GM21390 (cell line): Measurements from ENCODE around the gene KLHL3.
"Not testable (repeated sequence)": the region's sequence is repeated elsewhere in the genome, so short reads cannot be mapped to it uniquely, and the experiment has no call there.

Experiments used
- ATAC-seq: cut with Tn5 transposase; IDR thresholded peaks from one replicate; pipeline ENCODE4 v1.9.1; 2021; ENCODE audit not compliant: unreplicated experiment

The KLHL3 gene

DNA sequence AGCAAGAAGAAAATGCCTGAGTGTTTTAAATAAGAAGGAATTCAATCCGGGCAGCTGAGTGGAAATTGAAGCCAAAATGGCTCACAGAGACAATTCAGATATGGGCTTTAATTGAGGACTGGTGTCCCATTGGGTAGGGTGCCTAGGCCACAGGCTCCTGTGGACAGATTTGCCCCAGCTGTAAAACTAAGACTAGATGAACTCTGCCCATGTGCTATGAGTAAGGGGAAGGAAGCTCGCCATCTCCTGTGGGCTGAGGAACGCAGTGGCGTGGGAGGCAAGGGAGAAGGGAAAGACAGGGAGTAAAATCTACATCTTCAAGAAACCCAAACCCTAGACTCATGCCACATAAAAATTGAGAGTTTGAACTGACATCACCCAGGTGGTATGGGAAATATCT, 66.1 kb downstream of the KLHL3 start:
- no peak for ATAC-seq

DNA sequence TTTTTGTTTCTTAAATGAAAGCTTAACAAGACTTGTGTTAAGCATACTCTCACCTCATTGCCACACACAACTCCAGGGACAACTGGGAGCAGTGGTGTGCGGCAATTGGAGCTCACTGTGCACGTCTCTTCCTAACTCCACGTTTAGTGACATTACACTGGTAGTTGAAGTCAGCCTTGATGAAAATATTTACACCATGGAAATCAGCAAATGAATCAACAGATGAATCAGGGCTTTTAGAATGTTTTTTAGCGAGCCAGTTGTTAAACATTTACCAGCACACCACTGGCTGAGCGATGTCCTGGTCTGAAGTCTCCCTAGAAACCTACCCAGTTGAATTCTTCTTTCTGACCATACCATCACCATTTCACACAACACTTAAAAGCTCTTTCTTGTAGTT, 67.3 kb downstream of the KLHL3 start:
- no peak for ATAC-seq

DNA sequence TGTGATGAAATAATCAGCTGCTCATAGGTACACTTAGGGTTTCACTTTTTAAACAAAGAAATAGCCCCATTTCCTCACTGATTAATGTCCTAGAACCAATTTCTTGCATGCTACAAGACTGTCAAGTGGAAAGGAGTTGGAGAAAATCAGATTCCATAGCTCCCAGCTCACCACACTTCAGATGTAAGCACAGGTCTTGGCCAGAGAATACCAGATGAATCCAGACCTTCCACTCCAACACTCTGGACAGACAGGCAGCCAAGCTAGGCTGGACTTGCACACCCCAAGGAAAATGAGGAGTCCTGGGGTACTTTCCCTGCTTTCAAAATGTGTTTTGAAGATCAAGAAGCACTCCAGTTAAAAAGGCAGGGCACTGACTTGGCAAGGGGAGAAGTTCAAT, 68.5 kb downstream of the KLHL3 start:
- no peak for ATAC-seq

DNA sequence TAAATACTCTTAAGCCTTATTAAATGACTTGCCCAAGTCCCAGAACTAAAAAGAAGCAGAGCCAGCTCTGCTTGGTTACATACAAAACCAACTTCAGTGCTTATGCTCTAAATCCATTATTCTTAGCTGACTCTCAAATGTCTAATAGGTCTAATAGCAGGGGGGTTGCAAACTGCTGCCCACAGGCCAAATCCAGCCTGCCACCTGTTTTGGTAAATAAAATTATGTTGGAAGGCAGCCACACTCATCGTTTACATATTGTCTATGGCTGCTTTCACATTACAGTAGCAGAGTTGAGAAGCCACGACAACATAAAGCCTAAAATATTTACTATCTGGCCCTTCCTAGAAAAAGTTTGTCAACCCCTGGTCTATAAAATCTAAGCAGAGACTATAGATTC, 69.0 kb downstream of the KLHL3 start:
- no peak for ATAC-seq

DNA sequence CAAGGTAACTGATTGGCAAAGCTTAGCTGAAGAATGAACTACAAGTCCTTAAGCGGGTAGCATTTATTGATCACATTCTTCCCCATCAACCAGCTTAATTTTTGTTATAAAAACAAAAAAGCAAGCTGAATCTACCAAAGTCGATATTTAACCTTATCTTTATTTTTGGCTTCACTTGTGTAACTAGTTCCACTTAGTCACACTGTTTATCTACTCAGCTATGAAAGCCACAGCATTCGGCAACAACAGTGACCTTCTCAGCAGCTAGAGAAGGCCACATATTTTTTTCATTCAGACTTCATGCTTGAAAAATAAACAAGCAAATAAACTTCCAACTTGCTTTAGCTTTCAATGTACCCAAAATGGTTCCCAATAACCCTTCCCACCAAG, 69.4 kb downstream of the KLHL3 start:
- peak; percentile 39 for ATAC-seq

DNA sequence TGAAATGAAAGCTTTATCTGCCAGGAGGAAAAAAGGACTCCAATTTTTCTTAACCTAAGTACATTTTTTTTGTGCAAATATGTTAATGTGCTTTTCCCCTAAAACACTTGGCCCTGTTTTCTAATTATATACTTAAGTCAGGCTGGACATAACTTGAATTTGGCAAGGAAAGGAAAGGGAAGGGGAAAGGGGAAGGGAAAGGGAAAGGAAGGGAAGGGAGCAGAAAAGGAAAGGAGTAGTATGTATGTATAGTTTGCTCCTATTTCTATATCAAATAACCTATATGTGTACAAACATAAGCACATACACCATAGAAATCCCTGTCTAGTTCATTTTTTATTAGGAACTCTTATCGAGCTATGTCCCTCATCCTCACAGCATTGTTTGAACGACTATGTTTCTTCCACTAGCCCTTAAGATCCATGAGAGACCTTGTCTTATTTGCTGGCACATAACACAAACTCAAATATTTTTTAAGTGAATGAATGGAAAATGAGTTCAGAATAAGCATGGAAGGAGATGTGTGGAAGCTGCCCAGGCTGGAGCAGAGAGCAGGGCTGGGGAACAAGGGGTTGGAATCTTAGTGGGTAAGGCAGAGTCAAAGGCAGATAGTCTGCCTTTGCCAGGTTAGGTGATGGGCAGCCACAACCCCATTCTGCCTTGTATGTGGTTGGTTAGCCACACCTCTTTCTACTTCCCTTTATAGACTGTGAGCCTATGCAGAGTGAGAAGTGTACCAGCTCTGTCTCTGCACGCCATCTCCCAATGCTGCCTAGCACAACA, 70.0 kb downstream of the KLHL3 start:
- ATAC-seq = peak; percentile 98

DNA sequence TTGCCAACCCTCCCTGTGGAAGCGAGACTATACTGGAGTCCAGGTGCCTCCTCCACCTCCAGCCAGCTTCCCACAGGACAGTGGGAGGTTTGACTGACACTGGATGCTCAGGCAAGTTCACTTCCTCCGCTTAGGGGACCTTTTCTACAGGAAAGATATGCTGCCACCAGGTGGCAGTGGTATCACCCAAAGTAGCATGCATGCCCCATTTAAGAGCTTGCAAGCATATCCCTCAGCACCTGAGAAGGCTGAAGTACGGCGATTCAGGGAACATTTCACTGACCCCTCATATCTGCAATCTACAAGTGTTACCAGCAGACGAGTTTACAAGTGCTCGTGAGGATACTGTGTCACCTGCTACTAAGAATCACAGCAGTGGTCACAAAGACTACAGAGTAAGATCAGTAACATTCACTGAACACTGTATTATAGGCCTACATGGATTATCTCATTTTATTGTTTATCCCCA, 75.5 kb downstream of the KLHL3 start:
- peak; percentile 92 for ATAC-seq

DNA sequence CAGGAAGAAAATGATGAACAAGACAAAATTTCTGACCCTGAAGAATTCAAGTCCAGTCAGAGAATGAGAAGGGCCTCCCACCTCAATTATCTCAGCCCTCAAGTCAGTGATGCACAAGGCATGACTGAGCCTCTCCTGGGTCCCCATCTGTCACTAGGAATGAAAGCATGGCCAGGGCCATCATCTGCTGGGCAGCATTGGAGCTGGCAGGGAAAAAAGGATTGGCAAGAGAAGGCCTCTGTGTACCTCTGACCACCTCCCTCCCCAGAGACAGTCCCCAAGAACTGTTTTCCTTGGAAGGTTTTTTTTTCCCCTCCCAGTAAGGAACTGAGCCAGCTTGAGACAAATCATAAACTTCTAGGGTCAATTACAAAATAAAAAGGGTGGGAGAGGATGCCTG, 76.7 kb downstream of the KLHL3 start:
- ATAC-seq = no peak

DNA sequence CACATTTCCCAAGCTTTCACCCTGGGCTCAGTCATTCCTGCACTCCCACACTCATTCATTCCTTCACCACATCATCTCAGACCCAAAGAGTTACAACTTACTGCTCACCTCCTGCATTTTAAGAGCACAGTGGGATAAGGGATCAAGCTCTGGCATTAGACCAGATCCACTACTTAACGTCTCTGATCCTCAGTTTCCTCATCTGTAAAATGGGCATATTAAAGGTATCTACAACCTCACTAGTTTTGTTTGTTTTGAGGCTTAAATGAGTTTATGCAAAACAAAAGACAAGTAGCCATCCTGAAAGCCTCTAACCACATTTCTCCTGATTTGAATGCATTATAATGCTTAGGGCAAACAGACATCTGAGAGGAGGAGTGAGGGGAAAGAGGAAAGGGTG, 77.6 kb downstream of the KLHL3 start:
- no peak for ATAC-seq

DNA sequence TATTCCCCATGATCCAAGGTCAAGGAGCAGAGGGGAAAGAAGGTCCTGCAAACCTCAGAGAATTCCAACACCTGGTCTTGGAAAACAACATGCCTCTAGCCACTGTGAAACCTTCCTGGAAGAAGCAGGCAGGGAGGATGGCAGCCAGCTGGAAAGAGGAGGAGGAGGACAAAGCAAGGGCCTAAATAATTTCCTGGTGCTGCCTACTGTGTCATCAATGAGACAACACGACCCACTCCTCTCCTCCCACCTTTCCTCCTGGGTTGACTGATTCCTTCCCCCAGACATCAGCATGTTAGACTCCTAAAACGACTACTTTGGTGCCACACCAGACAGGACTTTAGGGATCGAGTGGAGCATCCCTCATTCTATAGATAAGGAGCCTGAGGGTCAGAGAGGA, 78.8 kb downstream of the KLHL3 start:
- no peak for ATAC-seq

DNA sequence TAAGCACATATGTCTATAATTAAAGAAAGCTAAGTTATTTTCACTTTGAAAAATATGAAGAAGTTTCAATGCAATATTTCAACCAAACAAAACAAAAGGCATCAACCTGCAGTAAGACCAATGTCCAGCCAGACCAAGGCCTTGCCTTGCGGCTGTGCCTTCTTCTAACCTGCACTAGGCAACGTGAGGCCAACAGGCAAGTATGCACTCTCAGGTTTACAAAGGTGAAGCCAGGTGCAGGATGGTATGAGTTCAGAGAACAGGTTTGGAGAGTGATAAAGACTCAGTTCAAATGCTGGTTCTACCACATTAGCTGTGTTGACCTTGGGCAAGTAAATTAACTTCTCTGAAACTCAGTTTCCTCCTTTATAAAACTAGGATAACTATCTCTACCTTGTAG, 79.3 kb downstream of the KLHL3 start:
- no peak for ATAC-seq

DNA sequence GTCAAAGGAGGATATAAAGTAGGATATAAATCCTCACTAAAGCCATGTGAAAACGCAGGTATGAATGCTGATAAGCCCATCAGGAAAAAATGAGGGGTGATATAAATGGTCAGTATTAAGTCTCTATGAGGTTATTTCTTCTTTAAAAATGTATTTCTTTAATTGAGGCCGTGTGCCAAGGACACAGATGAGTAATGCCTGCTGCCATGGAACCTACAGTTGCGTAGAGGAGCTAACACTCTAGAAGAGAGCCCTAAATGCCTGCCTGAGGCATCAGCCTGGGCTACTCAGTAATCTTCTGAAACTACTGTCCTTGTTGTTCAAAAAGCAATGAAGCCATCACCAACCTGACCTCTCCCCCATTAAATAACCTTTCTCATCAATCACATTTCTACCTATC, 84.9 kb downstream of the KLHL3 start:
- no peak for ATAC-seq

DNA sequence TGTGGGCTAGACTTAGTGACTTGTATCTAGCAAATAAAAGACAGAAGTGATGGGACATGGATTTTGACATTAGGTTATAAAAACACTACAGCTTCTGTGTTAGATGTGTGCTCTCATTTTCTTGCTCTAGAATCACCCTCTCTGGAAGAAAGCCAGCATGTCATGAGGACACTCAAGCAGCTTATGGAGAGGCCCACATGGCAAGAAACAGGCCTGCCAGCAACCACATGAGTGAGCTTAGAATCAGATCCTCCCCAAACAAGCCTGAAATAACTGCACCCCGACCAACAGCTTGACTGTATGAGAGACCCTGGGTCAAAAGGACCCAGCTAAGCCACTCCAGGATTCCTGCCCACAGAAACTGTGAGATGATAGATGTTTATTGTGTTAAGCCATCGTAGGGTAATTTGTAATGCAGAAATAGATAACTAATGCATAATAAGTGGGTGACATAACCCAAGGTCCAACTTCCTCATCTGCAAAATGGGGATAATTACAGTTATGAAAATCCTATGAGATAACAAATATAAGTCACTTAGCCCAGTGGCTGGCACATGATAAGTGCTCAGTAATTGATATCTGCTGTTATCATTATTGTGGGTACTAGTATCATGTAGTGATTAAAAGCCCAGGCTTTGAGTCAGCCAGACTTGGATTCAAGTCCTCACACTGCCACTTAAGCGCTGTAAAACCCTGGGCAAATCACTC, 86.5 kb downstream of the KLHL3 start:
- no peak for ATAC-seq

DNA sequence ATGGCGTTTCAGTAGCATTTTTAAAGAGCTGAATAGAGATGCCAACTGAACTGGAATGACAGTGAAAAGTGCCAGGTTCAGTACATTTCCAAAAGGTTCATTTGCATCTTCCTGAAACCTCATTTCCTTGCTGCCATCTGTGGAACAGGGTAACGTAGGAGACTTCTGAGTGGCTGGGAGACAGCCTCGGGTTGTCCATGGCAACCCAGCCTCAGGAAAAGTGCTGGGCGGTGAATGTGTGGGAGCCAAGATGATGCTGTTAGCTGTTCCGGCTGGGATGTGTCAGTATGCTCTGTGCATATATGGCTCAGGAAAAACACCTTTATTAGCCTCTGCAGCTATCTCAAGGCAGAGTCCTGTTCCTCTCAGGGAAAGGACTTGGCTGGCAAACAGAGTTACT, 87.5 kb downstream of the KLHL3 start:
- ATAC-seq = no peak

DNA sequence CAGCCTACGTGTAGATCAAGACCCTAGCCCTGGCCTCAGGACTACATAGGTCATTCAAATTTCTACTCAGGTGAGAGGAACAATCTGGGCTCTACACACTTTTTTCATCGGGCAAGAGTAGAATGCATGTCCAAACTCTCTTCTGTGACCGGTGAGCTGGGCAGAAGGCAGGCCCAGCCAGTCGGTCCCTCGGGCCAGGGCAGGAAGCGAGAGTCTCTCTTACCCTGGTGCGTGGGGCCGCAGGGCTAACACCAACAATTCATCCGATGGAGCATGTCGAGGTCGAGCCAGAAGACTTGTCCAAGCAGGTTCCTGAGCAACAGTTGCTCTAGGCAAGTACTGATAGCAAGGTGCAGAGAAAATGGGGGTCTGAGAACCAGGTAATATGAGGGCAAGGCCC, 88.5 kb downstream of the KLHL3 start:
- no peak for ATAC-seq

DNA sequence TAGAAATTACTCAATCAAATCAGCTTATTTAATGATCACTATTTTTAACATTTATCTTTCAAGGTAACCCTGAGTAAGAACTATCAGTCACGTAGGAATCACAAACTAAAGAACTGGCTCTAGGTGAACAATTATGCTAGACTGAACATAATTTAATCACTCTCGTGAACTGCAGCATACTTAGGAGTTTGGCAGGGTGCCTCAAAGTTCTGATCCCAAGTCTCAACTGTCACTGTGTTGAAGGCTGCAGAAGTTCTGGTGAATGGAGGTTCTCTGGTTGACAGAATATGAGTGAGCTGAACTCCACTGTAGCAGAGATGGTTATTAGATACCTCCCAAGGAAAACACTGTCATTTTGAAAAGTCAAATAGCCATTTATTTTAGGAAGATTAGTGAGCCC, 89.1 kb downstream of the KLHL3 start:
- ATAC-seq = no peak

DNA sequence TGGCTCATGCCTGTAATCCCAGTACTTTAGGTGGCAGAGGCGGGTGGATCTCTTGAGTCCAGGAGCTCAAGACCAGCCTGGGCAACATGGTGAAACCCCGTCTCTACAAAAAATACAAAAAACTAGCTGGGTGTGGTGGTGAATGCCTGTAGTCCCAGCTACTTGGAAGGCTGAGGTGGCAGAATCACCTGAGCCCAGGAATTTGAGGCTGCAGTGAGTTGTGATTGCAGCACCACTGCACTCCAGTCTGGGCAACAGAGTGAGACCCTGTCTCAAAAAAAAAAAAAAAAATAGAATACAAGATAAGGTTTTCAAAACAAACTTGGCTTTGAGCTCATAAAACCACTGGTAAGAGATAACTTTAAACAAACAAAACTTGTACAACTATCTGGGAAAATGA, 92.8 kb downstream of the KLHL3 start:
- not testable (repeated sequence) for ATAC-seq

DNA sequence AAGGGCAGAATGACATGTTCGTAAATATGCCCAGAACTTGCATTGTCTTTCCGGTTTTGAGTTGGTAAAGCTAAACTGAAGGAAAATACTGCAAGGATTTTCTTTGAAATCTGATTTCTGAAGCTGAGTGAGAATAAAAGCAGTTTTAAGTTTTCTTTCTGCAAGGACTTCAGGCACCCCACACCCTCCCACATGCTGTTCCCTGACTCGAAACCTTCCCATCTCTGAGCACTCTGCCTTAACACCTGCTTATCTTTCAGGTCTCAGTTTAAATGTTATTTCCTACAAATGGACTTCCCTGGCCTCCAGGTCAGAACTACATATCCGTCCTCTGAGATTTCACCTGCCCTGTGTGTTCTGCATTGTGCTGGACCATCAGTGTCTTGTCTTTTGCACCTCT, 93.8 kb downstream of the KLHL3 start:
- no peak for ATAC-seq

DNA sequence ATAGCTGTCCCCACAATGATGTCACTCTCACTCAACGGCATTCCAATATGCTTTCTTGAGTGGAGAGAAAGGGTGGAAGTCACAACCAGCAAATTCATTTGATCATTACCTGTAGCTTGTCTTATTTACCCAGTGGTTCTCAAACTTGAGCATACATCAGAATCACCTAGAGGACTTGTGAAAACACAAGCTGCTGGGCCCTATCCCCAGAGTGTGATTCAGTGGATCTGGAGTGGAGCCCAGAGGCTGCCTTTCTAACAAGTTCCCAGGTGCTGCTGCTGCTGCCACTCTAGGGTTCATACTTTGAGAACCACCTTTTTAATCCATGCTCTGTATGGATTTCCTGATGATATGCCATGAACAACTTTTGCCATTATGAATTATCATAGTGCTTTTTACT, 94.7 kb downstream of the KLHL3 start:
- ATAC-seq = no peak

DNA sequence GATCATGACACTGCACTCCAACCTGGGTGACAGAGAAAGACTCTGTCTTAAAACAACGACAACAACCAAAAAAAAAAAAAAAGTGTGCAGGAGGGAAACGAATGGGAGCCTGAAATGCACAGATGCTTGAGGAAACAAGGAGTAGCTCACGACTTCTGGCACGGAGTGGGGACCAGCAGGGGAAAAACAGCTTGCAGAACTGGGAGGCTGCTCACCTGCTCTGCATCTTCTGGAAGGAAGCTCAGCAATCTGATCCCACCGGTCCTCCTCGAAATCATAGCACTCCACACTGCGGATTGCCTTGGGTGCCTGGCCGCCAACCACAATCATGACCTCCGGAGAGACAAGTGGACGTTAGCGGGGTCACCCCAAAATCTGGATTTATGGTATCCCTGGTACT, 96.2 kb downstream of the KLHL3 start:
- no peak for ATAC-seq

DNA sequence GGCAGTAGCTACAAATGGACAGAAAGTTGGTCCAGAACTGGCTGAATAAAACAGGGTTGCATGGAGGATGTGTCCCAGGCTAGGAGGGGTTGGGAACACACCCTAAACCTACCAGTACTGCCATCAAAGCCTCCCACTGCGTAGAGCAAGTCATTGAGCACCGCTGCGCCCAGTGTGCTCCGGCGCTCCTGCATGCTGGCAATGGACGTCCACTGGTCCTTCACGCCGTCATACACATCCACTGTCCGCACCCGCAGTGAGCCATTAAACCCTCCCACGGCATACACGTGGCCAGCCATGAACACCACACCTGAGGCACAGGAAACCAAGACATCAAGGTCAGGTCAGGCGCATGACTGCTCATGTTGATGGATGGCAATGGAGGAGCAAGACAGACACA, 97.0 kb downstream of the KLHL3 start:
- no peak for ATAC-seq

DNA sequence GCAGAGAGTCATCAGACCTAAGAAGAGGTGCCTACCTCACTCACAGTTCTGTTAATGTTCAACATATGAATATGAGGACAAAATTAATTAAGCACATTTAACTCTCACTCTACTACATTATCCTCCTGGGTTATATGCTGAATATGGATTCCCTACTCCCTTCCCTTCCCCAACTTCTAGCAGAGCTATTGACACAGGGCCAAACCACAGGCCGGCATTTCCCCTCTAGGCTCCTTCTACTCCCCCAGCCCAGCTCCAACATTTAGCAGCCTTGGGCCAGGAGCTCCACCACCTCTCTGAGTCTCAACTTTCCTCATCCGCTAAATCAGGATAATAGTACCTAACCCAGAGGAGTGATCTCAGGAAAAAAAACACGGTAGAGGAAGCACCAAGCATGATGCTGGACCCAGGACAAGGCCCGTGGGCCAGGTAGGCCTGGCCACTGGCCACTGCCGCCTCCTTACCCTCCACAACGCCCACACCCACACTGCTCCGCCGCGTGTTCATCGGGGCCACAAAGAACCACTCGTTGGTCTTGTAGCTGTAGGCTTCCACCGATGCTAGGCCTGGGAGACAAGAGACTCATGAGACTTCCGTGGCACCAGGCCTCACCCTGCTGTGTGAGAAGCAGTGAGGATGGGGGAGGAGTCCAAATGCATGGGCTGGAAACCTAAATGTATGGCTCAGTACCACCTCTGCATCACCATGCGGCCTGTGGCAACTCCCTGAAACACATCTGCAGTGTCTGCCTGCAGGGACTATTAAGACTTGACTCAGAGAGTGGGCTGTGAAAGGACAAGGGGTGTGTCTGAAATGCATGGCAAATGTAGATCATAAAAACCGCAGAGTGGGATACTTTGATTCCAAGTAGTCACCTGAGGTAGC, 98.8 kb downstream of the KLHL3 start:
- no peak for ATAC-seq
